Measurements from ENCODE around the gene EIF1AD.

DNA sequence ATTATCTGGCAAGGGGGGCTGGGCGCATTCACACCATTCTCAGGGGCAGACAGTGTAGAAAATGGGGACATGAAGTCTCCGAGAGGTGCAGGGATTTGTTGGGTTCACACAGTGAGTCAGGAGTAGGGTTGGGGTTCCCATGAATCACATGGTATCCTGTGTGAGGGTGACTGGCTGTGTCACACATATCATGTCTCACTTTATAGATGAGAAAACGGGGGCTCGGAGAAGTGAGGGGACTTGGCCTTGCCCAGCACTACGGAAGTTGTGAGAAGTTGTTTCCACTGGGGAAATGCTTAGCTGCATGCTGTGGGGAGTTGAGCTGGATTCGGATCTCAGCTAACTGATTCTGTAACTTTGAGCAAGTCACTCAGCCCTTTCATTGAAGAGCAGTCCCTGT is 42.8 kb upstream of the EIF1AD start:
- TF ChIP-seq, protein P1, sequence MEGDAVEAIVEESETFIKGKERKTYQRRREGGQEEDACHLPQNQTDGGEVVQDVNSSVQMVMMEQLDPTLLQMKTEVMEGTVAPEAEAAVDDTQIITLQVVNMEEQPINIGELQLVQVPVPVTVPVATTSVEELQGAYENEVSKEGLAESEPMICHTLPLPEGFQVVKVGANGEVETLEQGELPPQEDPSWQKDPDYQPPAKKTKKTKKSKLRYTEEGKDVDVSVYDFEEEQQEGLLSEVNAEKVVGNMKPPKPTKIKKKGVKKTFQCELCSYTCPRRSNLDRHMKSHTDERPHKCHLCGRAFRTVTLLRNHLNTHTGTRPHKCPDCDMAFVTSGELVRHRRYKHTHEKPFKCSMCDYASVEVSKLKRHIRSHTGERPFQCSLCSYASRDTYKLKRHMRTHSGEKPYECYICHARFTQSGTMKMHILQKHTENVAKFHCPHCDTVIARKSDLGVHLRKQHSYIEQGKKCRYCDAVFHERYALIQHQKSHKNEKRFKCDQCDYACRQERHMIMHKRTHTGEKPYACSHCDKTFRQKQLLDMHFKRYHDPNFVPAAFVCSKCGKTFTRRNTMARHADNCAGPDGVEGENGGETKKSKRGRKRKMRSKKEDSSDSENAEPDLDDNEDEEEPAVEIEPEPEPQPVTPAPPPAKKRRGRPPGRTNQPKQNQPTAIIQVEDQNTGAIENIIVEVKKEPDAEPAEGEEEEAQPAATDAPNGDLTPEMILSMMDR (conservative IDR thresholded peaks at IDR 0.05; ENCODE audit: low read depth in 2 of 2): no peak
- TF ChIP-seq POLR2AphosphoS5 (IDR thresholded peaks at IDR 0.05; ENCODE audit: low read depth): no peak
- TF ChIP-seq, protein P2, sequence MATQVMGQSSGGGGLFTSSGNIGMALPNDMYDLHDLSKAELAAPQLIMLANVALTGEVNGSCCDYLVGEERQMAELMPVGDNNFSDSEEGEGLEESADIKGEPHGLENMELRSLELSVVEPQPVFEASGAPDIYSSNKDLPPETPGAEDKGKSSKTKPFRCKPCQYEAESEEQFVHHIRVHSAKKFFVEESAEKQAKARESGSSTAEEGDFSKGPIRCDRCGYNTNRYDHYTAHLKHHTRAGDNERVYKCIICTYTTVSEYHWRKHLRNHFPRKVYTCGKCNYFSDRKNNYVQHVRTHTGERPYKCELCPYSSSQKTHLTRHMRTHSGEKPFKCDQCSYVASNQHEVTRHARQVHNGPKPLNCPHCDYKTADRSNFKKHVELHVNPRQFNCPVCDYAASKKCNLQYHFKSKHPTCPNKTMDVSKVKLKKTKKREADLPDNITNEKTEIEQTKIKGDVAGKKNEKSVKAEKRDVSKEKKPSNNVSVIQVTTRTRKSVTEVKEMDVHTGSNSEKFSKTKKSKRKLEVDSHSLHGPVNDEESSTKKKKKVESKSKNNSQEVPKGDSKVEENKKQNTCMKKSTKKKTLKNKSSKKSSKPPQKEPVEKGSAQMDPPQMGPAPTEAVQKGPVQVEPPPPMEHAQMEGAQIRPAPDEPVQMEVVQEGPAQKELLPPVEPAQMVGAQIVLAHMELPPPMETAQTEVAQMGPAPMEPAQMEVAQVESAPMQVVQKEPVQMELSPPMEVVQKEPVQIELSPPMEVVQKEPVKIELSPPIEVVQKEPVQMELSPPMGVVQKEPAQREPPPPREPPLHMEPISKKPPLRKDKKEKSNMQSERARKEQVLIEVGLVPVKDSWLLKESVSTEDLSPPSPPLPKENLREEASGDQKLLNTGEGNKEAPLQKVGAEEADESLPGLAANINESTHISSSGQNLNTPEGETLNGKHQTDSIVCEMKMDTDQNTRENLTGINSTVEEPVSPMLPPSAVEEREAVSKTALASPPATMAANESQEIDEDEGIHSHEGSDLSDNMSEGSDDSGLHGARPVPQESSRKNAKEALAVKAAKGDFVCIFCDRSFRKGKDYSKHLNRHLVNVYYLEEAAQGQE (IDR thresholded peaks at IDR 0.05; ENCODE audit: unreplicated experiment): no peak
- no peak for TF ChIP-seq EZH2 (IDR thresholded peaks at IDR 0.05; ENCODE audit: low read depth, unreplicated experiment)
- no peak for TF ChIP-seq CREB1 (CRISPR knock-in tag; IDR thresholded peaks at IDR 0.05; ENCODE audit: low read depth)
- TF ChIP-seq JUNB (IDR thresholded peaks at IDR 0.05; ENCODE audit: unreplicated experiment): no peak
